ENCODE measurements around the gene CPNE9.

CPNE9 gene

DNA sequence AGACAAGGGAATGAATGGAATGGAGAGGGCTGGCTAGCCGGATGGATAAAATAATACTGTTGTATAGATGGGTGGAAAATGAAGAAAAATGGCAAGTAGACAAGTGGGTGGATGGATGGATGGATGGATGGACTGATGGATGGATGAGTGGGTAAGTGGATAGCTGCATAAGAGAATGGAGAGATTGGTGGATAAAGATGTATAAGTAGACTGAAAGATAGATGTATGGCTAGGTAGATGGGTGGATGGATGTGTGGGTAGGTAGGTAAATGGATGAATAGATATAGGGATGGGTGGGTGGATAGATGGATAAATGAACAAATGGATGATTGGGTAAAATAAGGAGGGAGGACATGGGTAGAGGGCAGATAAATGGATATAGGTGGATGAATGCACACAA is 13.9 kb downstream of the CPNE9 start:
- DNase-seq: no peak

- DNase-seq: no peak
Observed at GRCh38 chr3:9718118-9718517, 14.5 kb downstream of the CPNE9 start.

DNA sequence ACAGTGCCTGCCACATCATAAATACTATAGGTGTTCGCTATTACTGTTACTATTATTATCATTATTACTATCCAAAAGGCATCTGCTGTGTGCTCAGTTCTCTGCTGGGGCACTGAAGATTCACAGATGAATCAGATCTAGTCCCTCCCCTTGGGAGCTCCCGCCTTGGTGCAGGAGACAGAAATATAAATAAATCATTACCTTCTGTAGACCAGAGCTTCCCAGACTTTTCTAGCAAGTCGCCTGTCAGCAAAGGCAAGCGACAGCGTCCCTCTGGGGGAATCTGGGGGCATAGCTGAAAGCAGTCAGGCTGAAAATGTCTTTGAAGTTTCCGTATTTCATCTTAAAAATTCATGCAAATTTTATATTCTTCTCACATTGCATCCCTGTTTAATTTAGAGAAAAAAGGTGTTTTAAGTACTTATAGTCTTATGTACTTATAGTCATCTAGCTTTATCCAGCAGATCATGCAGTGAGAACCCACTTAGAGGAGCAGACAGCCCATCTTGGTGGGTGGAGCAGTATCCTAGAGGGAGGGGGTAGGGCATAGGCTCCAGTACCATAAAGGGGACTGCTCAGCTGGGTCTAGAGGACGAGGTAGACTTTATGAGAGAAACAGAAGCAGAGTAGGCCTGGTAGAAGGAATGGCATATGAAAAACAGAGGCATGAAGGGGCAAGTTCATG is 17.5 kb downstream of the CPNE9 start:
- no peak for DNase-seq

GRCh38 chr3:9721700-9722060 is 18.0 kb downstream of the CPNE9 start:
- DNase-seq: no peak

DNA sequence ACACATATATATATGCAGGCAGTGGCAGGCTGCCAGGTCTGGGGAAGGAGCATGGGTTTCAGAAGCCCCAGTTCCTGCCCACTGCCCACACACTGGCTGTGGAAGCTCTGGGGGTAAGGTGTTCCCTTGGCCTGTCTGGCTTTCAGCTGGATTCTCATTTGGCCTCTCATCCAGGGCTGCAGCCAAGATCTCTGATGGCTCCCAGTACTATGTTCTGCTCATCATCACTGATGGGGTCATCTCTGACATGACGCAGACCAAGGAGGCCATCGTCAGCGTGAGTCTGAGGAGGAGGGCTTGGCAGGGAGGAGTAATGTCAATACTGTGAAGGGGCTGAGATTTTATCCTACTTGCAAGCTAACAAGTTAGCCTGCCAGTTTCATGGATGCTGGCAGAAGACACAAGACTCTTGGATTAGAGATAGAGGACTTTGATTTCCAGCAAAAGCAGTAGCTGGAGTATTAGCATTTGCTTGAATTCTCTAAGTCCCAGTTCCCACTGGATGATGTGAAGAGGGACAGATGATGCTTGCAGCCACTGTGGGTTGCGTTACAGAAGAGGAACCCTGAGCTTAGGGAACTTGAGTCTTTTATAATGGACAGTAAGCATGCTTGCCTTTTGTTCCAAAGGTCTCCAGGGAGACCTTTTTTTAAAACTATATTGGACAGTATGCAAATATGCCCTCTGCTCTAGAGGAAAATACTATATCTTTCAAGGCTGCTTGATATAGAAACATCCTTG is 22.3 kb downstream of the CPNE9 start:
- no peak for DNase-seq

DNA sequence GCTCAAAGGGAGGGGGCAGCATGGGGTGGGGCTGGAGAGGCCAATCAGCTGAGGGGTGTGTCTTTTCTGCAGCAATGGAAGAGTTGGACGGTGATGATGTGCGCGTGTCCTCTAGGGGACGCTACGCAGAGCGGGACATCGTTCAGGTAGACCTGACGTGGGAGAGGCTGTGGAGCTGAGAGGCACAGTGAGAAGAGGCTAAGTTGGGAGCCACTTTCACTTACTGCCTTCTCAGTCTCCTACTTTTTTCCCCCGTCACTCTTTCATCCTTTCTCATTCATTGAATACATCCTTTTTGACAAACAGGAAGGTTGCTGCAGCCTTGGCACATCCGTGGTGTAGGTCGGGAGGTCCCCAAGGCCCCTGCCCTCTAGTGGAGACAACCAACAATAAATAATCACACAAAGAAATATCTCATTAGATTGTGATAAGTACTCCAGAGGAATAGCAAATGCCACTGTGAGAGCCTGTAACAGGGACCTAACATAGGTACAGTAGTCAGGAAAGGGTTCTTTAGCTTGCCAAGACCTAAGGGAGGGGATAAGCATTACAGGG is 23.5 kb downstream of the CPNE9 start:
- peak; percentile 25 for DNase-seq

GRCh38 chr3:9727743-9728142 is 24.1 kb downstream of the CPNE9 start:
- DNase-seq: no peak

GRCh38 chr3:9729419-9729818 is 25.8 kb downstream of the CPNE9 start:
- no peak for DNase-seq

DNA sequence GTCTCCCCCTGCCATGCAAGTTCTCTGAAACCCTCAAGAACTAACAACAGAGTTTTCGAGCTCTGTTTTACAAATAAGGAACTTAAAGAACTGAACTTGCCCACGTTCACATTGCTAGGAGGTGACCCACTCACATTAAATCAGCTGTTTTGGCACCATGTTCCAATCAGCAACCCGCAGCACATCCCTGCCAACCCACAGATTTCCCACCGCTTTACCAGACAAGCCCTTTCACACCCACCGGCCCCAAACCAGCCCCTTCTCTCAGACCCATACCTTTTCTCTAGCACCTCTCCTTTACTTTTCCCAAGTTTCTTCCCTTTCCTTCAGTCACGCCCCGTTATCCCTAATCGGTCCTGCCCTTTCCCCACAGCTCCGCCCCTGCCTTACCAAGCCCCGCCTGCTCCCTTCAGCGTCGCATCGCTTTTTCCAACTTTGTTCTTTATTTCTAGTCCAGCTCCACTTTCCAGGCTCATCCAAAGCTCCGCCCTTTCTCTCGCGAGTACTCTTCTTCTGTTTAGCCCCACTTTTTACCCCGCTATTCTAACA is 27.1 kb downstream of the CPNE9 start:
- no peak for DNase-seq

GRCh38 chr3:9731206-9732079 is 27.8 kb downstream of the CPNE9 start, which contains the start of gene BRPF1:
BRPF1 (plus strand) TSS chr3:9731735; CDS start chr3:9734141, 2,406 bp downstream.
- DNase-seq: peak; percentile 100

DNA sequence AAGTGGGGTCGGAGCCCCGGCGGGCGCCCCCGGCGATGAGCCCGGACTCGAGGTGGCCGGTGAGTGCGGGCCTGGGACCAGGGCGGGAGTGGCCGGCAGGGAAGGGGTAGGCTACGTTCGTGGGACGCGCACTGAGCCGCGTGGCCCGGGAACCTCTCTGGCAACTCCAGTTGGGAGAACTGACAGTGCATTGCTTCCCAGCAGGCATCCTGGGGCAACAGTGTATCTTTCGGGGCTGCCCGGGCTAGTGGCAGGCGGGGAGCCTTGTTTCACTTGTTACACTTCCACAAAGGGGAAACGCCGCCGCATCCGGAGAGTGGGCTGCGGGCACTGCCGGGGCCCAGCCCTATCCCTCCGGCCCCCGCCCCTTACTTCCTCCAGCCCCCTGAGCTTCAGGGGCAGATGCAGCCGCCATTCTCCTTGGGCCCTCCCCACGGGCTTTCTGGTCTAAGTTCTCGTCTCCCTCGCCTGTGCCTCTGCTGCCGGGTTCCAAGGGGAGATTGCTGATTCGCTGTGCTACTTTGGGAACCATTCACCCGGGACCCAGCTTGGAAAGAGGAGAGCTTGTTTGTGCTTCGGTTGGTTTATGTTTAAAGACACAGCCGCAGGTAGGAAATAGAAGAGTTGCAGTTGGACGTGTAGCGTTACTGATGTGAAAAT is 28.6 kb downstream of the CPNE9 start:
- peak; percentile 20 for DNase-seq

DNA sequence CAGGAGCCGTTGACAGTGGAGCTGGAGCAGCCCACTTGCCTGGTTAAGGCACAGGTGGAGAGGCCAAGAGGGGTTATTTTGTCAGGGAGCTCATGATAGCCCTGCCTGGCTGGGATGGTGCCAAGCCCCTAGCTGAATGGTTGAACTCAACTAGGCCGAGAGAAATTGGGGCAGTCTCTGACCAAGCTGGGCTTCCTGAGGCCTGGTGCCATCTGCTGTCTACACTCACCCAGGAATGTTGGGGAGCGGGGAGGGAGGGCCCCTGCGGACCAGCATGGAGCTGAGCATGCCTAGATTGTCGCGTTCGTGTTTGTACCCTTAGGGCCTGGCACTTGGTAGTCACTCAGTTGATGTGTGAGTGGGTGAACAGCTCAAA is 29.1 kb downstream of the CPNE9 start:
- no peak for DNase-seq

GRCh38 chr3:9736831-9737230 is 33.2 kb downstream of the CPNE9 start:
- no peak for DNase-seq

GRCh38 chr3:9739181-9739580 is 35.5 kb downstream of the CPNE9 start:
- no peak for DNase-seq

GRCh38 chr3:9742560-9742959 is 38.9 kb downstream of the CPNE9 start:
- DNase-seq: no peak

- DNase-seq: no peak
Observed at GRCh38 chr3:9743548-9743947, 39.9 kb downstream of the CPNE9 start.

GRCh38 chr3:9744162-9744561 is 40.5 kb downstream of the CPNE9 start:
- DNase-seq: no peak

GRCh38 chr3:9745521-9745920 is 41.9 kb downstream of the CPNE9 start:
- DNase-seq: no peak

GRCh38 chr3:9746330-9746729 is 42.7 kb downstream of the CPNE9 start:
- no peak for DNase-seq

- no peak for DNase-seq
Observed at GRCh38 chr3:9747267-9747666, 43.6 kb downstream of the CPNE9 start.

DNA sequence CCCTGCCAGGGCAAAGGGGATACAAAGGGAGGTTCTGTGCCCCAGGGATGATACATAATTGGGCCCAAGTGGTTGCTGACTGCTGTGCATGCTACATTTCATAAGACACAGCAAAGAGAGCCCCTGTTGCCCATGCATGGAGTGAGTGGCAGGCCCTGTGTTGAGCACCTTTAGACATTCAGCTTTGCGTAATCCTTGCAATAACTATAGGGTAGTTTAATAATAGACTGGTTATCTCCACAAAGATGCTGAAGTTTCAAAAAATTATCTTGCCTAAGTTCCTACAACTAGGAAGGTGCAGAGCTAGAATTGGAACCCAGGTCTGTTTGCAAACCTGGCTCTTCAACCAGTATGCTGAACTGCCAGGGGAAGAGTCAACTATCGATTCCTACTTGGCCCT is 44.4 kb downstream of the CPNE9 start:
- DNase-seq: no peak

DNA sequence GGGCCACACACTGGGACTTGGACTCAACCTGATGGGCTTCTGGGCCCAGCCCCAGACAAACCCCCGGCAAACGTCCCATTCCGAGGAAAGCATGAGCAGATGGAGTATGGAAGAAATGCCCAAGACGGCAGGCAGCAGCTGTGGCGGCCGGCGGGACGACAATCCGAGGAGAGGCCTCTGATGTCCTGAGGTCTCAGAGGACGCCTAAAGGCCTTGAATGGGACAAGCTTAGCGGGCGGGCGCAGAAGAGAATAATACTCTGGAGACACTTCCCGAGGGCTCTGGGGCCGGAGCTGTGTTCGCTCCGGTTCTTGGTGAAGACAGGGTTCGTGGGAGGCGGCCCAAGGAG is 45.6 kb downstream of the CPNE9 start:
- no peak for DNase-seq
